Stimulated activated CD8-positive, alpha-beta memory T cell treated with anti-CD3 and anti-CD28 coated beads, Interleukin-12 subunit alpha, Interleukin-12 subunit beta, amount 100 ng/mL, for 24 hours (primary cell): ENCODE results near the gene ERP27.

Source experiments
- DNase-seq: peaks from one replicate; pipeline ENCODE4 v3.0.0-alpha.2; 2020; ENCODE audit errors: extremely low read depth

The ERP27 gene

GRCh38 chr12:14938301-14938700 is at the start of gene ERP27:
TSS of gene ERP27 (minus strand) at chr12:14938537. CDS start at chr12:14938508, 29 bp downstream.
- no peak for DNase-seq

- no peak for DNase-seq
Observed at GRCh38 chr12:14988035-14988434, 49.7 kb upstream of the ERP27 start.

GRCh38 chr12:14986449-14986848 is 48.1 kb upstream of the ERP27 start:
- no peak for DNase-seq

GRCh38 chr12:14984766-14985285 is 46.5 kb upstream of the ERP27 start:
- DNase-seq, result no peak

GRCh38 chr12:14984036-14984435 is 45.7 kb upstream of the ERP27 start:
- DNase-seq, result no peak

GRCh38 chr12:14982991-14983390 is 44.7 kb upstream of the ERP27 start:
- DNase-seq, result no peak

- no peak for DNase-seq
Observed at GRCh38 chr12:14982562-14982961, 44.2 kb upstream of the ERP27 start.

- no peak for DNase-seq
Observed at GRCh38 chr12:14981049-14981448, 42.7 kb upstream of the ERP27 start.

GRCh38 chr12:14979468-14979867 is 41.1 kb upstream of the ERP27 start:
- no peak for DNase-seq

GRCh38 chr12:14976658-14977057 is 38.3 kb upstream of the ERP27 start:
- DNase-seq, result no peak

GRCh38 chr12:14975457-14975856 is 37.1 kb upstream of the ERP27 start:
- no peak for DNase-seq

- DNase-seq, result no peak
Observed at GRCh38 chr12:14974633-14975032, 36.3 kb upstream of the ERP27 start.

- DNase-seq, result no peak
Observed at GRCh38 chr12:14972816-14973215, 34.5 kb upstream of the ERP27 start, which contains the start of gene PDE6H. TSS of gene PDE6H (plus strand) at chr12:14973042. CDS start at chr12:14978013, 4,971 bp downstream.

GRCh38 chr12:14970473-14970872 is 32.1 kb upstream of the ERP27 start:
- DNase-seq, result no peak

GRCh38 chr12:14968478-14968877 is 30.1 kb upstream of the ERP27 start:
- no peak for DNase-seq

- no peak for DNase-seq
Observed at GRCh38 chr12:14965221-14965620, 26.9 kb upstream of the ERP27 start.

- DNase-seq, result no peak
Observed at GRCh38 chr12:14964406-14964805, 26.1 kb upstream of the ERP27 start.

- no peak for DNase-seq
Observed at GRCh38 chr12:14963520-14963919, 25.2 kb upstream of the ERP27 start.

GRCh38 chr12:14962797-14963196 is 24.5 kb upstream of the ERP27 start:
- no peak for DNase-seq

- no peak for DNase-seq
Observed at GRCh38 chr12:14962153-14962539, 23.8 kb upstream of the ERP27 start.

- DNase-seq, result peak; percentile 32
Observed at GRCh38 chr12:14961466-14962152, 23.3 kb upstream of the ERP27 start, which contains the start of gene ARHGDIB. TSS of gene ARHGDIB (minus strand) at chr12:14961601. CDS start at chr12:14950712, 10,889 bp downstream.

- no peak for DNase-seq
Observed at GRCh38 chr12:14960548-14961465, 22.5 kb upstream of the ERP27 start.
